IPS-15b (cell line): ENCODE results near the gene ALG2.

Experiments
- H3K27me3 ChIP-seq: one replicate; pipeline ENCODE4 v1.6.1; 2013; ENCODE audit warnings: low read length; ENCODE audit not compliant: control insufficient read depth, insufficient read depth
- H3K36me3 ChIP-seq: one replicate; pipeline ENCODE4 v1.6.1; 2013; ENCODE audit warnings: low read length; ENCODE audit not compliant: control insufficient read depth, insufficient read depth
- H3K4me1 ChIP-seq: one replicate; pipeline ENCODE4 v1.6.1; 2013; ENCODE audit warnings: mild to moderate bottlenecking, low read length; ENCODE audit not compliant: control insufficient read depth, insufficient read depth
- H3K4me3 ChIP-seq: one replicate; pipeline ENCODE4 v1.5.1; 2013; ENCODE audit warnings: low read depth, low read length
- H3K9ac ChIP-seq: one replicate; pipeline ENCODE4 v1.6.1; 2013; ENCODE audit warnings: low read depth, mild to moderate bottlenecking, low read length
- H3K9me3 ChIP-seq: one replicate; pipeline ENCODE4 v1.6.1; 2013; ENCODE audit warnings: mild to moderate bottlenecking, low read length; ENCODE audit not compliant: control insufficient read depth, insufficient read depth

The ALG2 gene

DNA sequence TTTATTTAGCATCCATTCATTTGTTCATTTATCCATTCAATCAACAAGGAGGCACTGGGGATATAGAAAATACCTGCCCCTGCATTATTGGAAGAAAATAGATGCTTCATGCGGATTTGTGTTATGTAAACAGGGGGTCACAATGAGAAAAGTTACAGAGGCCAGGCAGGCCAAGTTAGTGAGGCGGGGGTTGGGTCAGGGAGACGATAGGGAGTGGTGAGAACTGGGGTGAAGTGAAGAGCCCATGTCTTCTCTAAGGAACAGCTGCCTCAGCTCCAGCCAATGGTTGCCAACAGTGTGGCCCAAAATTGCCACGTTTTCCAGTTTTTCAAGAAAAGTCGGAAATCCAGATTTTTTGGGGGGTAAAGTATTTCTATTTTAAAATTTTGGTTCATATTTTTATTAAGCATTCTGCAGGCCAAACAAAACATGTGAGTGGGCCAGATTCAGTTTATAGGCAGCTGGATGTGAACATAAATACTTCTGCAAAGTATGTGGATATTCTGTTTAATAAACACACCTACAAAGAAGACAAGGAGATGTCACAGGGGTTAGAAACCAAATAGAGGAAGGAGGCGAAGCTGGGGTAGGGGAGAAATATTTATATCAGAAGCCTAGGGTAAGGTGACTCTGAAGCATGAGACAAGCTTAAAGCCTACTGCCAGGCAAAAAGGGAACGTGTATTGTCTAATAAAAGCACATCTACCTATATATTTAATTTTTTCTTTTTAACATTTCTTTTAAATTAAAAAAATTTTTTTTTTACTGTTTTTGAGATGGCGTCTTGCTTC lies 44.0 kb downstream of the ALG2 start:
- no peak overlapping the region for H3K4me3 ChIP-seq
- H3K4me1 ChIP-seq, result peaks cover 2% of the 10 kb centered on the region
- H3K9ac ChIP-seq, result no peak overlapping the region
- H3K36me3 ChIP-seq, result no peaks in the 10 kb centered on the region
- H3K27me3 ChIP-seq, result no peaks in the 10 kb centered on the region
- no peaks in the 10 kb centered on the region for H3K9me3 ChIP-seq

DNA sequence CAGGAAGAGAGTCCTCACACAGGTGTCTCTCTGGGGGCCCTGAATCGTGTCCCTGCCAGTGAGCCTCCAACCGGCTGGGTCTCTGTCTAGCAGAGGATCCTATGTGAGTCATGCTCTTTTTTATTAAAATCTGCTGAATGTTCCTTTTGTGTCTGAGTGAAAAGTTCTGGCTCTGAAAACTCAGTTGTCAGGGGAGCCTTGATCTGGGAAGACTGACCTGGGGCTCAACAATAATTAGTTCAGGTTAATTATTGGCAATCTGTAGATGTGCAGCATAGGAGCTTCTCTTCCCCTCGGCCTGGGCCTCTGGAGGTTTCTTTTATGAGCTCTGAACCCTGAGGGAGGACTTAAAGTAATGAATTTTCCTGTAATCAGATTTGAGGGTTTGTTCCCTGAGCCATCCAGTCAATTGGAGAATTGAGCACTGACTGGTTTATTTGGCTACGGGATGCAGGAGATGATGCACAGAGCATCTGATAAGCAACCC lies 45.2 kb downstream of the ALG2 start:
- Histone ChIP-seq H3K9ac (no peak overlapping the region), H3K4me3 (no peak overlapping the region), H3K36me3 (no peaks in the 10 kb centered on the region), H3K4me1 (peaks cover 6% of the 10 kb centered on the region), H3K27me3 (no peaks in the 10 kb centered on the region), H3K9me3 (no peaks in the 10 kb centered on the region)

DNA sequence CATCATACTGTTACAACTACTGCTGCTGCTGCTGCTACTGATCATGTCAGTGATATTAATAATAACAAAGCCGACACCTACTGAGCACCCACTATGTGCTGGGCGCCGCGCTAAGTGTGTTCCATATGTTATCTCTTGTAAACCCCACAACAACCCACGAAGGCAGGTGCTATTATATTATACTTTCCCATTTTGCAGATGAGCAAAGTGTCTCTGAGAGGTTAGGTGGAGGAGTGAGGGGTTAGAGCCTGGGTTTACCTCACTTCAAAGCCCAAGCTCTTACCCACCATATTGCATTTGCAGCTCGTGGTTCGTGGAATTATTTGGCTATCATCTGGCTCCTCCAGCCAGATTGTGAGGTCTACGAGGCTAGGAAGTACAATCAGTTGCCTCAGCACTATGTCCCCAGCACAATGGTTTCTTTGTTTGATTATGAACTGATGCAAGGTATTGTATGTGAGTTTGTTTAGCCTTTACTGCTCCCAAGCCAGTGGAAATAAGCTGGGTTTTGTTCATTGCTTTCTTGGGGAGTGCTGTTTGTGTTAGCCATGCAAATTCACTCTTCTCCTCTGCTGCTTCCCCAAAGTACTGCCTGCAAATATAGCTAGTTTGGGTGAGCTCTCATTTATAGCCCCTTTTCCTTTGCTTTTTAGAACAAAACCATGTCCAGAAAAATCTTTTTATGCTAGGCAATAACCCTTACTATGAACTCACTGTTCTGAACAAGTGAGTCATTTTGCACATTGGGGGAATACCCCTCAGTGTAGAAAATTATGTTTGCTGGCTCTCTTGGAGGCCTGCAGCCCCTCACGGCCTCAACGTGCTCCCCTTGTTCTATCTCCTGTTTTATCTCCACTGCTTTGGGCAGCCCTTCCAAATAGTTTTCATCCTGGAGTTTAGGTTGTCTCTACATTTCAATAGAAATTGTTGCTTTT lies 47.9 kb downstream of the ALG2 start:
- Histone ChIP-seq H3K9me3 (no peaks in the 10 kb centered on the region), H3K9ac (no peak overlapping the region), H3K4me1 (peaks cover 20% of the 10 kb centered on the region), H3K4me3 (no peak overlapping the region), H3K36me3 (no peaks in the 10 kb centered on the region), H3K27me3 (no peaks in the 10 kb centered on the region)

GRCh38 chr9:99172124-99173091 lies 49.3 kb downstream of the ALG2 start:
- peaks cover 26% of the 10 kb centered on the region for H3K4me1 ChIP-seq
- no peaks in the 10 kb centered on the region for H3K27me3 ChIP-seq
- H3K9ac ChIP-seq, result no peak overlapping the region

GRCh38 chr9:99171225-99172123 lies 50.3 kb downstream of the ALG2 start:
- Histone ChIP-seq H3K4me1 (peaks cover 26% of the 10 kb centered on the region), H3K4me3 (no peak overlapping the region), H3K27me3 (no peaks in the 10 kb centered on the region), H3K9ac (no peak overlapping the region), H3K9me3 (no peaks in the 10 kb centered on the region), H3K36me3 (no peaks in the 10 kb centered on the region)

More at GRCh38 chr9:99172124-99173091, 49.3 kb downstream of the ALG2 start:
- no peaks in the 10 kb centered on the region for H3K9me3 ChIP-seq
- no peaks in the 10 kb centered on the region for H3K36me3 ChIP-seq
- no peak overlapping the region for H3K4me3 ChIP-seq

- no peak overlapping the region for H3K4me3 ChIP-seq
- H3K27me3 ChIP-seq, result no peaks in the 10 kb centered on the region
- no peak overlapping the region for H3K9ac ChIP-seq
- no peaks in the 10 kb centered on the region for H3K36me3 ChIP-seq
- H3K9me3 ChIP-seq, result no peaks in the 10 kb centered on the region
- peaks cover 26% of the 10 kb centered on the region for H3K4me1 ChIP-seq
These were observed 51.6 kb downstream of the ALG2 start for GRCh38 chr9:99169982-99170761.

GRCh38 chr9:99169086-99169485 lies 52.7 kb downstream of the ALG2 start:
- Histone ChIP-seq H3K9ac (no peak overlapping the region), H3K4me3 (no peak overlapping the region), H3K36me3 (no peaks in the 10 kb centered on the region), H3K27me3 (no peaks in the 10 kb centered on the region), H3K4me1 (peaks cover 26% of the 10 kb centered on the region), H3K9me3 (no peaks in the 10 kb centered on the region)

DNA sequence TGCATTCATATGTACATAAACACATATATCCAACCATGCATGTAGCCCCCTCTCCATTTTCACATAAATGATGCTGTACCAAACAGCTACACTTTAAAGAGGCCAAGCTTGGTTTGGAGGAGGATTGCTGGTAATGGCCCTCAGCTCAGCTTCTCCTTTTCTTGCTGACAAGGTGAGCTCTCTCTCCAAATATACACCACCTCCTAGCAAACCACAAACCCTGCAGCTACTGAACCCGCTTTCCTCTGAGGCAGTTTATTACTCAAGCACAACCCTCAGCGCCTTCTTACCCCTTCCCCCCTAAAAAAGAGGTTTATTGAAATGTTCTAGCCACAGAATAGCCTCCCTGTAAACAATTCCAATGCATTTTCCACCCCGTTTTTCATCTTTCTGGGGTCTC lies 54.0 kb downstream of the ALG2 start:
- Histone ChIP-seq H3K4me1 (peaks cover 25% of the 10 kb centered on the region), H3K9me3 (no peaks in the 10 kb centered on the region), H3K4me3 (no peak overlapping the region), H3K9ac (no peak overlapping the region), H3K36me3 (no peaks in the 10 kb centered on the region), H3K27me3 (no peaks in the 10 kb centered on the region)

DNA sequence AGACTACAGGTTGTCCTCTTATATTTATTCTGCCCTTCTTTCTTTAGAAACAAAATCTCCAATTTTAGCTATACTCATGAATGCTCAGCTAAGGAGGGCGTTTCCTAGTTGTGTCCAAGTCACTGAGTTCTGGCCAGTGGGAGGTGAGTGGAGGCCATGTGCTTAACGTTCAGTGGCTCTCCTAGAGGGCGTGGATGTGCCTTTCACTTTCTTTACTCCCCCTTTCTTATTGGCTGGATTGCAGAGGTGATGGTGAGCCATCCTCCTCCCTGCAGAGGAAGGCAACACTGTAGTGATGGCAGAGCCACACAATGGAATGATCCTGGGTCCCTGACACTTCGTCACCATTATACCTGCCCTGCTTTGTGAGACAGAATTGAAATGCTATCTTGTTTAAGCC lies 54.6 kb downstream of the ALG2 start:
- Histone ChIP-seq H3K4me1 (peaks cover 22% of the 10 kb centered on the region), H3K36me3 (no peaks in the 10 kb centered on the region), H3K27me3 (no peaks in the 10 kb centered on the region), H3K4me3 (no peak overlapping the region), H3K9me3 (no peaks in the 10 kb centered on the region), H3K9ac (no peak overlapping the region)
